ENCODE results near the gene EMB.
A peak's percentile ranks its signal among the peaks of the same experiment; 100 is the strongest.
"Not testable (repeated sequence)": the region's sequence is repeated elsewhere in the genome, so short reads cannot be mapped to it uniquely, and the experiment has no call there.

EMB gene

GRCh38 chr5:50421184-50421950, 19.7 kb downstream of the EMB start:
- not testable (repeated sequence) for DNase-seq (ENCODE audit: low read depth)

GRCh38 chr5:50420343-50420935, 20.6 kb downstream of the EMB start:
- DNase-seq (ENCODE audit: low read depth): no peak

- not testable (repeated sequence) for DNase-seq (ENCODE audit: low read depth)
Measured at GRCh38 chr5:50419656-50420055, 21.4 kb downstream of the EMB start.

- not testable (repeated sequence) for DNase-seq (ENCODE audit: low read depth)
Measured at GRCh38 chr5:50416637-50417036, 24.5 kb downstream of the EMB start.

- DNase-seq (ENCODE audit: low read depth): no peak
Measured at GRCh38 chr5:50415912-50416311, 25.2 kb downstream of the EMB start.

GRCh38 chr5:50410932-50411331, 30.2 kb downstream of the EMB start:
- not testable (repeated sequence) for DNase-seq (ENCODE audit: low read depth)

- no peak for DNase-seq (ENCODE audit: low read depth)
Measured at GRCh38 chr5:50406877-50407276, 34.2 kb downstream of the EMB start.

GRCh38 chr5:50401336-50401735, 39.8 kb downstream of the EMB start:
- no peak for DNase-seq (ENCODE audit: low read depth)

GRCh38 chr5:50393925-50394609, 47.0 kb downstream of the EMB start:
- DNase-seq (ENCODE audit: low read depth): peak; percentile 76

- DNase-seq (ENCODE audit: low read depth): not testable (repeated sequence)
Measured at GRCh38 chr5:50392289-50392688, 48.8 kb downstream of the EMB start.

- not testable (repeated sequence) for DNase-seq (ENCODE audit: low read depth)
Measured at GRCh38 chr5:50384381-50384780, 56.7 kb downstream of the EMB start.

GRCh38 chr5:50376696-50377095, 64.4 kb downstream of the EMB start:
- DNase-seq (ENCODE audit: low read depth): not testable (repeated sequence)

- DNase-seq (ENCODE audit: low read depth): not testable (repeated sequence)
Measured at GRCh38 chr5:50369287-50370033, 71.6 kb downstream of the EMB start.

GRCh38 chr5:50365426-50366251, 75.4 kb downstream of the EMB start:
- no peak for DNase-seq (ENCODE audit: low read depth)

- DNase-seq (ENCODE audit: low read depth): not testable (repeated sequence)
Measured at GRCh38 chr5:50364535-50365309, 76.4 kb downstream of the EMB start.

GRCh38 chr5:50359187-50359586, 81.9 kb downstream of the EMB start:
- no peak for DNase-seq (ENCODE audit: low read depth)

GRCh38 chr5:50352382-50352781, 88.7 kb downstream of the EMB start:
- no peak for DNase-seq (ENCODE audit: low read depth)
